Upper lobe of right lung (tissue), 1 donor: Measurements from ENCODE around the gene SLC22A12. TPM values are rescaled to one million over a fixed set of nuclear protein-coding genes. Genes with fewer than 3 reads are reported as not detected.
A peak's percentile ranks its signal among the peaks of the same experiment; 100 is the strongest.

Experiments used
- ATAC-seq: fragments of 200-7000 bp; cut with Tn5 transposase; one replicate; pipeline ENCODE4 v1.9.1; 2020; ENCODE audit warnings: mild to moderate bottlenecking, moderate library complexity
- DNase-seq: peaks from one replicate; pipeline ENCODE4 v3.0.0-alpha.2; 2020
- H3K27ac ChIP-seq: fragments of 200-600 bp; one replicate; pipeline ENCODE4 v1.8.0; 2022
- H3K27me3 ChIP-seq: fragments of 200-600 bp; one replicate; pipeline ENCODE4 v1.8.0; 2022; ENCODE audit warnings: mild to moderate bottlenecking
- H3K36me3 ChIP-seq: fragments of 200-600 bp; one replicate; pipeline ENCODE4 v1.8.0; 2022
- H3K4me1 ChIP-seq: fragments of 200-600 bp; one replicate; pipeline ENCODE4 v1.8.0; 2022
- H3K4me3 ChIP-seq: fragments of 200-600 bp; one replicate; pipeline ENCODE4 v1.8.0; 2022; ENCODE audit warnings: mild to moderate bottlenecking
- H3K9me3 ChIP-seq: fragments of 200-600 bp; one replicate; pipeline ENCODE4 v1.8.0; 2022
- CTCF ChIP-seq: fragments of 200-600 bp; IDR thresholded peaks from one replicate; pipeline ENCODE4 v1.8.0; 2022; ENCODE audit warnings: antibody characterized with exemption
- intact Hi-C: fragments of 100-400 bp; cut with DNase I; formaldehyde crosslinking; loops from one replicate; pipeline ENCODE4 v1.11.0; 2022
- total RNA-seq: library from RNA; stranded (reverse); fragmentation: NEBNext Ultra II Directional; extraction: Animal tissue kit (Norgen Biotek cat#: 25700); gene quantifications from one replicate; pipeline ENCODE4 v1.2.1, GENCODE V29; 2021
- donor health status: DM: no; HTN: yes; CAD: no; lungs with severe emphysema.

Gene SLC22A12
- total RNA-seq, 1 donor from 2014 or later, result not detected

GRCh38 chr11:64621283-64622019 lies 30.4 kb downstream of the SLC22A12 start:
- ATAC-seq, result no peak
- H3K4me1 ChIP-seq, result peaks cover 6% of the 10 kb centered on the region
- H3K4me3 ChIP-seq, result no peak overlapping the region
- H3K36me3 ChIP-seq, result no peaks in the 10 kb centered on the region
- H3K27ac ChIP-seq, result no peak overlapping the region
- H3K9me3 ChIP-seq, result no peaks in the 10 kb centered on the region
- TF ChIP-seq CTCF, result no peak
- no peak for DNase-seq
- intact Hi-C loops, result no loop called here
- no peaks in the 10 kb centered on the region for H3K27me3 ChIP-seq

GRCh38 chr11:64622681-64623080 lies 31.7 kb downstream of the SLC22A12 start:
- DNase-seq (no peak), ATAC-seq (no peak)
- no peaks in the 10 kb centered on the region for H3K9me3 ChIP-seq
- H3K4me1 ChIP-seq, result peaks cover 6% of the 10 kb centered on the region
- H3K36me3 ChIP-seq, result no peaks in the 10 kb centered on the region
- H3K4me3 ChIP-seq, result no peak overlapping the region
- H3K27ac ChIP-seq, result no peak overlapping the region
- no peak for TF ChIP-seq CTCF
- H3K27me3 ChIP-seq, result no peaks in the 10 kb centered on the region
- intact Hi-C loops, result no loop called here

- DNase-seq (no peak), ATAC-seq (peak; percentile 70)
- Histone ChIP-seq H3K36me3 (no peaks in the 10 kb centered on the region), H3K4me1 (peaks cover 6% of the 10 kb centered on the region), H3K9me3 (no peaks in the 10 kb centered on the region), H3K27me3 (no peaks in the 10 kb centered on the region), H3K4me3 (no peak overlapping the region), H3K27ac (no peak overlapping the region)
- intact Hi-C loops, result no loop called here
- TF ChIP-seq CTCF, result no peak
Observed at GRCh38 chr11:64624883-64625481, 34.0 kb downstream of the SLC22A12 start.

GRCh38 chr11:64626637-64627036 lies 35.6 kb downstream of the SLC22A12 start:
- Histone ChIP-seq H3K27ac (no peak overlapping the region), H3K27me3 (no peaks in the 10 kb centered on the region), H3K4me3 (no peak overlapping the region), H3K9me3 (no peaks in the 10 kb centered on the region), H3K4me1 (no peaks in the 10 kb centered on the region), H3K36me3 (no peaks in the 10 kb centered on the region)
- no peak for ATAC-seq
- DNase-seq, result no peak
- intact Hi-C loops, result no loop called here
- TF ChIP-seq CTCF, result no peak

- no peak for ATAC-seq
- no peak for TF ChIP-seq CTCF
- no peaks in the 10 kb centered on the region for H3K27me3 ChIP-seq
Observed at GRCh38 chr11:64627371-64627770, 36.4 kb downstream of the SLC22A12 start.

More at GRCh38 chr11:64627371-64627770, 36.4 kb downstream of the SLC22A12 start:
- no peak overlapping the region for H3K27ac ChIP-seq
- H3K4me1 ChIP-seq, result no peaks in the 10 kb centered on the region
- DNase-seq, result no peak
- no peaks in the 10 kb centered on the region for H3K9me3 ChIP-seq
- intact Hi-C loops, result no loop called here
- no peak overlapping the region for H3K4me3 ChIP-seq
- H3K36me3 ChIP-seq, result no peaks in the 10 kb centered on the region
